ENCODE measurements around the gene ING3.

ING3 gene

GRCh38 chr7:121016966-121017365 is 66.4 kb downstream of the ING3 start:
- Histone ChIP-seq H3K9ac (ENCODE audit: low read length in 2 of 2) (no peak overlapping the region), H3K4me1 (ENCODE audit: control insufficient read depth, insufficient read depth, low read length) (peaks cover 29% of the 10 kb centered on the region), H3K4me3 (ENCODE audit: low read length in 2 of 2) (no peak overlapping the region), H3K27ac (ENCODE audit: low read length) (peak overlapping the region; percentile 58), H3K36me3 (ENCODE audit: control insufficient read depth in 2 of 2, insufficient read depth in 2 of 2, low read length in 2 of 2) (no peaks in the 10 kb centered on the region), H3K27me3 (ENCODE audit: control insufficient read depth in 1 of 2, insufficient read depth in 2 of 2, low read length in 2 of 2) (no peaks in the 10 kb centered on the region), H3K9me3 (ENCODE audit: control insufficient read depth in 2 of 2, low read length in 2 of 2) (no peaks in the 10 kb centered on the region)

- Histone ChIP-seq H3K9me3 (ENCODE audit: control insufficient read depth in 2 of 2, low read length in 2 of 2) (no peaks in the 10 kb centered on the region), H3K4me1 (ENCODE audit: control insufficient read depth, insufficient read depth, low read length) (peaks cover 29% of the 10 kb centered on the region), H3K36me3 (ENCODE audit: control insufficient read depth in 2 of 2, insufficient read depth in 2 of 2, low read length in 2 of 2) (no peaks in the 10 kb centered on the region), H3K27me3 (ENCODE audit: control insufficient read depth in 1 of 2, insufficient read depth in 2 of 2, low read length in 2 of 2) (no peaks in the 10 kb centered on the region), H3K9ac (ENCODE audit: low read length in 2 of 2) (no peak overlapping the region), H3K4me3 (ENCODE audit: low read length in 2 of 2) (peak overlapping the region in 1 of 2 donors; percentile 8), H3K27ac (ENCODE audit: low read length) (peak overlapping the region; percentile 58)
Measured at GRCh38 chr7:121017586-121017985, 67.0 kb downstream of the ING3 start.

GRCh38 chr7:121019018-121019417 is 68.4 kb downstream of the ING3 start:
- Histone ChIP-seq H3K9me3 (ENCODE audit: control insufficient read depth in 2 of 2, low read length in 2 of 2) (no peaks in the 10 kb centered on the region), H3K27me3 (ENCODE audit: control insufficient read depth in 1 of 2, insufficient read depth in 2 of 2, low read length in 2 of 2) (no peaks in the 10 kb centered on the region), H3K4me3 (ENCODE audit: low read length in 2 of 2) (no peak overlapping the region), H3K9ac (ENCODE audit: low read length in 2 of 2) (no peak overlapping the region), H3K4me1 (ENCODE audit: control insufficient read depth, insufficient read depth, low read length) (peaks cover 29% of the 10 kb centered on the region), H3K36me3 (ENCODE audit: control insufficient read depth in 2 of 2, insufficient read depth in 2 of 2, low read length in 2 of 2) (no peaks in the 10 kb centered on the region), H3K27ac (ENCODE audit: low read length) (peak overlapping the region; percentile 47)

GRCh38 chr7:121020249-121020988 is 69.8 kb downstream of the ING3 start:
- Histone ChIP-seq H3K9me3 (ENCODE audit: control insufficient read depth in 2 of 2, low read length in 2 of 2) (no peaks in the 10 kb centered on the region), H3K36me3 (ENCODE audit: control insufficient read depth in 2 of 2, insufficient read depth in 2 of 2, low read length in 2 of 2) (no peaks in the 10 kb centered on the region), H3K27ac (ENCODE audit: low read length) (no peak overlapping the region), H3K4me3 (ENCODE audit: low read length in 2 of 2) (no peak overlapping the region), H3K4me1 (ENCODE audit: control insufficient read depth, insufficient read depth, low read length) (peaks cover 24% of the 10 kb centered on the region), H3K27me3 (ENCODE audit: control insufficient read depth in 1 of 2, insufficient read depth in 2 of 2, low read length in 2 of 2) (no peaks in the 10 kb centered on the region), H3K9ac (ENCODE audit: low read length in 2 of 2) (no peak overlapping the region)

- H3K27ac ChIP-seq (ENCODE audit: low read length) = peak overlapping the region; percentile 56
- no peak overlapping the region for H3K4me3 ChIP-seq (ENCODE audit: low read length in 2 of 2)
- no peaks in the 10 kb centered on the region for H3K27me3 ChIP-seq (ENCODE audit: control insufficient read depth in 1 of 2, insufficient read depth in 2 of 2, low read length in 2 of 2)
- no peaks in the 10 kb centered on the region for H3K36me3 ChIP-seq (ENCODE audit: control insufficient read depth in 2 of 2, insufficient read depth in 2 of 2, low read length in 2 of 2)
- peaks cover 21% of the 10 kb centered on the region for H3K4me1 ChIP-seq (ENCODE audit: control insufficient read depth, insufficient read depth, low read length)
- no peaks in the 10 kb centered on the region for H3K9me3 ChIP-seq (ENCODE audit: control insufficient read depth in 2 of 2, low read length in 2 of 2)
- H3K9ac ChIP-seq (ENCODE audit: low read length in 2 of 2) = no peak overlapping the region
Measured at GRCh38 chr7:121020989-121021969, 70.7 kb downstream of the ING3 start.

GRCh38 chr7:121023194-121023593 is 72.6 kb downstream of the ING3 start:
- Histone ChIP-seq H3K27ac (ENCODE audit: low read length) (peak overlapping the region; percentile 69), H3K27me3 (ENCODE audit: control insufficient read depth in 1 of 2, insufficient read depth in 2 of 2, low read length in 2 of 2) (no peaks in the 10 kb centered on the region), H3K4me3 (ENCODE audit: low read length in 2 of 2) (peak overlapping the region in 1 of 2 donors; percentile 24), H3K9me3 (ENCODE audit: control insufficient read depth in 2 of 2, low read length in 2 of 2) (no peaks in the 10 kb centered on the region), H3K36me3 (ENCODE audit: control insufficient read depth in 2 of 2, insufficient read depth in 2 of 2, low read length in 2 of 2) (no peaks in the 10 kb centered on the region), H3K9ac (ENCODE audit: low read length in 2 of 2) (no peak overlapping the region), H3K4me1 (ENCODE audit: control insufficient read depth, insufficient read depth, low read length) (peaks cover 8% of the 10 kb centered on the region)

GRCh38 chr7:121023683-121024511 is 73.3 kb downstream of the ING3 start:
- Histone ChIP-seq H3K27ac (ENCODE audit: low read length) (peak overlapping the region; percentile 69), H3K9ac (ENCODE audit: low read length in 2 of 2) (peak overlapping the region; percentile 13 to 21), H3K4me3 (ENCODE audit: low read length in 2 of 2) (peak overlapping the region; percentile 12 to 24)

GRCh38 chr7:121024611-121025010 is 74.0 kb downstream of the ING3 start:
- H3K27me3 ChIP-seq (ENCODE audit: control insufficient read depth in 1 of 2, insufficient read depth in 2 of 2, low read length in 2 of 2) = no peaks in the 10 kb centered on the region
- H3K36me3 ChIP-seq (ENCODE audit: control insufficient read depth in 2 of 2, insufficient read depth in 2 of 2, low read length in 2 of 2) = no peaks in the 10 kb centered on the region
- H3K9me3 ChIP-seq (ENCODE audit: control insufficient read depth in 2 of 2, low read length in 2 of 2) = no peaks in the 10 kb centered on the region
- peak overlapping the region; percentile 69 for H3K27ac ChIP-seq (ENCODE audit: low read length)
- peaks cover 9% of the 10 kb centered on the region for H3K4me1 ChIP-seq (ENCODE audit: control insufficient read depth, insufficient read depth, low read length)
- peak overlapping the region in 1 of 2 donors; percentile 16 for H3K4me3 ChIP-seq (ENCODE audit: low read length in 2 of 2)
- H3K9ac ChIP-seq (ENCODE audit: low read length in 2 of 2) = peak overlapping the region in 1 of 2 donors; percentile 21

More at GRCh38 chr7:121023683-121024511, 73.3 kb downstream of the ING3 start:
- no peaks in the 10 kb centered on the region for H3K9me3 ChIP-seq (ENCODE audit: control insufficient read depth in 2 of 2, low read length in 2 of 2)
- no peaks in the 10 kb centered on the region for H3K36me3 ChIP-seq (ENCODE audit: control insufficient read depth in 2 of 2, insufficient read depth in 2 of 2, low read length in 2 of 2)
- peaks cover 9% of the 10 kb centered on the region for H3K4me1 ChIP-seq (ENCODE audit: control insufficient read depth, insufficient read depth, low read length)
- no peaks in the 10 kb centered on the region for H3K27me3 ChIP-seq (ENCODE audit: control insufficient read depth in 1 of 2, insufficient read depth in 2 of 2, low read length in 2 of 2)

GRCh38 chr7:121026159-121026558 is 75.6 kb downstream of the ING3 start:
- Histone ChIP-seq H3K9ac (ENCODE audit: low read length in 2 of 2) (no peak overlapping the region), H3K4me3 (ENCODE audit: low read length in 2 of 2) (peak overlapping the region in 1 of 2 donors; percentile 2), H3K9me3 (ENCODE audit: control insufficient read depth in 2 of 2, low read length in 2 of 2) (no peaks in the 10 kb centered on the region), H3K27ac (ENCODE audit: low read length) (peak overlapping the region; percentile 46), H3K36me3 (ENCODE audit: control insufficient read depth in 2 of 2, insufficient read depth in 2 of 2, low read length in 2 of 2) (no peaks in the 10 kb centered on the region), H3K27me3 (ENCODE audit: control insufficient read depth in 1 of 2, insufficient read depth in 2 of 2, low read length in 2 of 2) (no peaks in the 10 kb centered on the region), H3K4me1 (ENCODE audit: control insufficient read depth, insufficient read depth, low read length) (peaks cover 9% of the 10 kb centered on the region)

- Histone ChIP-seq H3K4me3 (ENCODE audit: low read length in 2 of 2) (peak overlapping the region in 1 of 2 donors; percentile 2), H3K9me3 (ENCODE audit: control insufficient read depth in 2 of 2, low read length in 2 of 2) (no peaks in the 10 kb centered on the region), H3K36me3 (ENCODE audit: control insufficient read depth in 2 of 2, insufficient read depth in 2 of 2, low read length in 2 of 2) (no peaks in the 10 kb centered on the region), H3K4me1 (ENCODE audit: control insufficient read depth, insufficient read depth, low read length) (peaks cover 9% of the 10 kb centered on the region), H3K27ac (ENCODE audit: low read length) (peak overlapping the region; percentile 46), H3K9ac (ENCODE audit: low read length in 2 of 2) (no peak overlapping the region), H3K27me3 (ENCODE audit: control insufficient read depth in 1 of 2, insufficient read depth in 2 of 2, low read length in 2 of 2) (no peaks in the 10 kb centered on the region)
Measured at GRCh38 chr7:121026577-121027111, 76.1 kb downstream of the ING3 start.

Data from stomach smooth muscle (tissue), 2 donors.